GM12872 (cell line): ENCODE results near the gene EPHB2.
A peak's percentile ranks its signal among the peaks of the same experiment; 100 is the strongest.

Experiments
- CTCF ChIP-seq: IDR thresholded peaks from 3 replicates; pipeline ENCODE4 v1.5.1; 2011; ENCODE audit warnings: low read depth, mild to moderate bottlenecking, low read length, moderate library complexity; ENCODE audit not compliant: insufficient read depth

The EPHB2 gene

GRCh38 chr1:22731924-22732720 lies 21.5 kb downstream of the EPHB2 start:
- peak; percentile 60 for TF ChIP-seq CTCF

GRCh38 chr1:22733643-22734042 lies 23.0 kb downstream of the EPHB2 start:
- TF ChIP-seq CTCF, result no peak

GRCh38 chr1:22736501-22737080 lies 26.0 kb downstream of the EPHB2 start:
- no peak for TF ChIP-seq CTCF

- no peak for TF ChIP-seq CTCF
Observed at GRCh38 chr1:22737374-22738068, 26.9 kb downstream of the EPHB2 start.

- no peak for TF ChIP-seq CTCF
Observed at GRCh38 chr1:22738069-22738435, 27.4 kb downstream of the EPHB2 start.

GRCh38 chr1:22738522-22738921 lies 27.9 kb downstream of the EPHB2 start:
- TF ChIP-seq CTCF, result no peak

- TF ChIP-seq CTCF, result no peak
Observed at GRCh38 chr1:22739648-22740385, 29.2 kb downstream of the EPHB2 start.
